Transverse colon (tissue), 4 donors: ENCODE results near the gene SLAMF9. TPM values are rescaled to one million over a fixed set of nuclear protein-coding genes. Genes with fewer than 3 reads are reported as not detected.

Experiments used
- DNase-seq: peaks from one replicate; pipeline ENCODE4 v3.0.0-alpha.2; 2019
- H3K27ac ChIP-seq, 4 donors: fragments of 200-600 bp; sonication (generic); 2 replicates each; pipeline ENCODE4 v1.5.1; 2016 to 2018; ENCODE audit warnings: inconsistent platforms in 4 of 4
- H3K27me3 ChIP-seq: fragments of 200-600 bp; sonication (generic); 2 replicates; pipeline ENCODE4 v1.5.1; 2017; ENCODE audit warnings: inconsistent platforms
- H3K36me3 ChIP-seq, 4 donors: fragments of 200-600 bp; sonication (generic); 2 replicates each; pipeline ENCODE4 v1.5.1; 2017 to 2019; ENCODE audit warnings: inconsistent platforms in 4 of 4
- H3K4me1 ChIP-seq, 4 donors: fragments of 200-600 bp; sonication (generic); 2 replicates each; pipeline ENCODE4 v1.5.1; 2017 to 2020; ENCODE audit warnings: inconsistent platforms in 4 of 4
- H3K4me3 ChIP-seq, 4 donors: fragments of 200-600 bp; sonication (generic); 1 replicate in 1 of 4; 2 replicates in 3 of 4; pipeline versions ENCODE4 v1.5.1 to v1.6.1; 2017 to 2019; ENCODE audit warnings: inconsistent platforms in 4 of 4
- H3K9me3 ChIP-seq, 2 donors: fragments of 200-600 bp; sonication (generic); 2 replicates each; pipeline ENCODE4 v1.5.1; 2017 to 2019; ENCODE audit warnings: inconsistent platforms in 2 of 2
- CTCF ChIP-seq, 5 experiments: fragments of 200-600 bp in 3 of 5; fragments of 450-650 bp in 2 of 5; sonication (generic) in 3 of 5; IDR thresholded peaks; 1 replicate in 2 of 5; 2 replicates in 3 of 5; pipeline ENCODE4 v1.5.1; 2016 to 2017; ENCODE audit warnings: antibody characterized with exemption in 5 of 5, inconsistent platforms in 3 of 5, mild to moderate bottlenecking in 2 of 5, moderate library complexity in 1 of 5
- EP300 ChIP-seq: sonication (generic); formaldehyde crosslinking; IDR thresholded peaks from one replicate; pipeline ENCODE4 v1.6.1; 2017; ENCODE audit warnings: antibody characterized with exemption, low read depth
- POLR2A ChIP-seq: fragments of 450-650 bp; IDR thresholded peaks from one replicate; pipeline ENCODE4 v1.6.1; 2016; ENCODE audit warnings: antibody characterized with exemption, mild to moderate bottlenecking, moderate library complexity
- POLR2AphosphoS5 ChIP-seq, 3 donors: sonication (generic); formaldehyde crosslinking; IDR thresholded peaks; one replicate each; pipeline ENCODE4 v1.6.1; 2016; ENCODE audit warnings: antibody characterized with exemption in 3 of 3
- WGBS, 2 donors: methylation state at CpG; one replicate each; pipeline ENCODE4 v1.1.5; 2018; ENCODE audit warnings: low coverage in 1 of 2; 5-methylcytosine and 5-hydroxymethylcytosine counted together
- in situ Hi-C, 4 donors: fragments of 200-750 bp; cut with MboI; loops; one replicate each; pipeline versions ENCODE4 v1.15.0 to v1.15.1; 2017; ENCODE audit warnings: low sequenced_read_pairs in 3 of 4, low pct_ligation_motif_present in 1 of 4, low pct_unique_long_range_greater_than_20kb in 1 of 4
- intact Hi-C: fragments of 100-400 bp; cut with DNase I; formaldehyde crosslinking; loops from one replicate; pipeline ENCODE4 v1.15.1; 2023; ENCODE audit warnings: low total_unique reads
- total RNA-seq, 4 donors: library from RNA; depleted of rRNA; stranded (reverse); fragments of >200 nt; gene quantifications; one replicate each; pipeline ENCODE4 v1.1.0, GENCODE V29; 2016

Gene SLAMF9
- total RNA-seq, 4 donors from 2014 or later: 0.64 TPM; not detected in 3

DNA sequence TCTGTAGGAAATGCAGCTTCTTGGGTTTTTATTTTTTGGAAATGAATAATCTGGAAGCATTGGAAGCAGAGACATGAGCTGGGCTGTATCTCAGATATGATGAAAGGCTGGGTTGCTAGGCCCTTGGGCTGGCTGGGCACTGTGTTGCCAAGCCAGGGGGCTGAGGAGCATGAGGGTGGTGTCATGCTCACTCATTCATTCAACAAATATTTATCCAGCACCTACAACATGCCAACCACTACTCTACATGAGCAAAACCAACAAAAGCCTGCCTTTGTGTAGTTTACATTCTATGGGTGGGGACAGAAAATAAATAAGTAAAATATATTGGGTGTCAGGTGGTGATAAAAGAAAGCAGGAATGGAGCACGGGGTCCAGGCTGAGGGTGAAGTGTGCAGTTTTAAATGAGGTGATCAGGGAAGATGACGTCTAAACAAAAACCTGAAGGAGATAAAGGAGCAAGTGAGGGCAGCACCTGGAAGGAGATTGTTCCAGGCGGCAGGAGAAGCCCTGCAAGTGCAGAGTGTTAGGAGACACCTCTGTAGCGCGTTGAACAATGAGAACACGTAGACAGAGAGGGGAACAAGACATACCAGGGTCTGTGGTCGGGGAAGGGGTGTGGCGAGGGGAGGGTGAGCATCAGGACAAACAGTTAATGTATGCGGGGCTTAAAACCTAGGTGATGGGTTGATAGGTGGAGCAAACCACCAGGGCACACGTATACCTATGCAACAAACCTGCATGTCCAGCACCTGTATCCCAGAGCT, 39.6 kb downstream of the SLAMF9 start:
- H3K36me3 ChIP-seq: peaks cover 0 to 12% (median 10%) of the 10 kb centered on the region in 4 donors
- WGBS, 2 donors: 79 to 87% methylated on average over 9 to 10 of the region's 10 CpGs
- peaks cover 14 to 78% (median 46%) of the 10 kb centered on the region in 4 donors for H3K4me1 ChIP-seq
- in situ Hi-C loops (no loop called here), intact Hi-C loops (no loop called here)
- H3K9me3 ChIP-seq: no peaks in the 10 kb centered on the region
- no peaks in the 10 kb centered on the region for H3K27me3 ChIP-seq
- no peak for TF ChIP-seq CTCF (IDR thresholded peaks at IDR 0.05)
- TF ChIP-seq POLR2A: no peak
- TF ChIP-seq POLR2AphosphoS5 (IDR thresholded peaks at IDR 0.05): peak in 1 of 3 donors; percentile 11
- peak overlapping the region in 3 of 4 donors; percentile 47 to 75 (median 49) for H3K27ac ChIP-seq
- DNase-seq: no peak
- H3K4me3 ChIP-seq: no peak overlapping the region

GRCh38 chr1:159913451-159914192, 40.4 kb downstream of the SLAMF9 start:
- in situ Hi-C loops (no loop called here), intact Hi-C loops (no loop called here)
- H3K4me1 ChIP-seq: peaks cover 14 to 70% (median 39%) of the 10 kb centered on the region in 4 donors
- H3K27me3 ChIP-seq: no peaks in the 10 kb centered on the region
- no peak for DNase-seq
- H3K9me3 ChIP-seq: no peaks in the 10 kb centered on the region
- TF ChIP-seq POLR2AphosphoS5 (IDR thresholded peaks at IDR 0.05) (no peak), POLR2A (no peak), CTCF (IDR thresholded peaks at IDR 0.05) (no peak), EP300 (no peak)
- H3K27ac ChIP-seq: peak overlapping the region; percentile 25 to 75 (median 48)
- H3K4me3 ChIP-seq: no peak overlapping the region
- 40 to 49% methylated on average over 2 to 5 of the region's 5 CpGs for WGBS, 2 donors
- peaks cover 0 to 4% (median 2%) of the 10 kb centered on the region in 4 donors for H3K36me3 ChIP-seq

DNA sequence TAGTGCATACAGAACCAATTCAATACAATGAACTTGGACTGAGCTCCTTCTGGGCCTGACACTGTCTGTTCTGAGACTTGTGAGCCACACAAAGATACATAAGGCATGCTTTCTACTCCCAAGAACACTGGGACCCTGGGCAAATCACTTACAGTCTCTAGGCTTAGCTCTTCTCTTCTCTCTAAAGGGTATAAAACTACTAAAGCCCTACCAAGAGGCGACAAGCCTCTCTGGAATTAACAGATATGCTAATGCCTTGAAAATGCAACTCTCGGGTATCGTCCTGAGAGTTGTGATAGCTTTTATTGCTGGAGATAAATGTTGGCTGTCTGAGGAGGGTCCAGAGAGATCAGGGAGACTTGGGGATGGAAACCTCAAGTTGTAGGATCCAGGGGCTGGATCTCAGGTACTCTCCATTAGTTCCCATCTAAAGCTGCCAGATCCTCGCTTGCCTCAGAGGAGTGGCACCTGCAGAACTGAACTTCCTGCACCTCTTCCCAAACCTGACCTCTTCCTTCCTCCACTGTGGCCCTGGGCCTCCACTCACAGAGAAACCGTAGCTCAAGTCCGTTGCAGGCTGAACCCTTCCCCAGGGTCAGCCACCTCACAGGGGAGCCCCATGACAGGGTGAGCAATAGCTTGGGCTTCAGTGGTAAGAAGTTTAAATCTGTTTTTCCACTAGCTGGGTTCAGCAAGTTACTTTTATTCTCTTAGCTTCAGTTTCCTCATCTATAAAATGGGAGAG, 42.5 kb downstream of the SLAMF9 start:
- no peak for DNase-seq
- Histone ChIP-seq H3K27me3 (no peaks in the 10 kb centered on the region), H3K27ac (peak overlapping the region; percentile 27 to 63 (median 53)), H3K4me1 (peaks cover 12 to 48% (median 25%) of the 10 kb centered on the region in 4 donors), H3K36me3 (no peaks in the 10 kb centered on the region), H3K9me3 (no peaks in the 10 kb centered on the region), H3K4me3 (no peak overlapping the region)
- TF ChIP-seq POLR2AphosphoS5 (IDR thresholded peaks at IDR 0.05) (no peak), CTCF (IDR thresholded peaks at IDR 0.05) (no peak), POLR2A (no peak), EP300 (no peak)
- intact Hi-C loops: no loop called here
- WGBS, 2 donors: 65 to 83% methylated on average over 4 to 6 of the region's 6 CpGs
- in situ Hi-C loops: no loop called here
